OCI-LY1 (cell line): Measurements from ENCODE around the gene VTA1.

Experiments
- CTCF ChIP-seq: fragments of 200-600 bp; sonication (generic), shearing (Covaris generic); IDR thresholded peaks from 2 replicates; pipeline ENCODE4 v1.5.1; 2017; ENCODE audit warnings: mild to moderate bottlenecking, antibody characterized with exemption, low read length, moderate library complexity, mixed read lengths
- EZH2 ChIP-seq: fragments of 200-600 bp; sonication (generic), shearing (Covaris generic); IDR thresholded peaks from 2 replicates; pipeline ENCODE4 v1.8.0; 2017; ENCODE audit warnings: borderline replicate concordance, mixed run types, mild to moderate bottlenecking, antibody characterized with exemption, low read length, moderate library complexity, mixed read lengths

DNA sequence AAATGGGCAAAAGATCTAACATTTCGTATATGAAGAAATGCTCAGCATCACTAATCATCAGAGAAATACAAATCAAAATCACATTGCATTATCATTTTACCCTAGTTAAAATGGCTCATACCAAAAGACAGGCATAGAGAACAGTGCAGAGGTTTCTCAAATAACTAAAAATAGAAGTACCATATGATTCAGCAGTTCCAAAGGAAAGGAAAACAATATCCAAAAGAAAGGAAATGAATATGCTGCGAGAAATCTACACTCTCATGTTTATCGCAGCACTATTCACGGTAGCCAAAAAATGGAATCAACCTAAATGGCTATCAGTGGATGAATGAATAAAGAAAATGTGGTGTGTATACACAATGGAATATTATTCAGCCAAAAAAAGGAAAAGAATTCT, 63.5 kb downstream of the VTA1 start:
- TF ChIP-seq CTCF (no peak), EZH2 (no peak)
